Endothelial cell (in vitro differentiated cells): ENCODE data around the gene STRN4. TPM values are rescaled to one million over a fixed set of nuclear protein-coding genes. Genes with fewer than 3 reads are reported as not detected.
A peak's percentile ranks its signal among the peaks of the same experiment; 100 is the strongest.

Experiments
- DNase-seq: peaks from one replicate; pipeline ENCODE4 v3.0.0; 2021; ENCODE audit warnings: low spot score
- H3K27ac Mint-ChIP-seq: one replicate; pipeline ENCODE4 v1.8.0; 2021; ENCODE audit warnings: mixed read lengths, inconsistent platforms; ENCODE audit not compliant: unreplicated experiment
- H3K27me3 Mint-ChIP-seq: one replicate; pipeline ENCODE4 v1.8.0; 2021; ENCODE audit warnings: mild to moderate bottlenecking, moderate library complexity, mixed read lengths, inconsistent platforms; ENCODE audit not compliant: unreplicated experiment
- H3K36me3 Mint-ChIP-seq: one replicate; pipeline ENCODE4 v1.8.0; 2021; ENCODE audit warnings: mild to moderate bottlenecking, low read depth, mixed read lengths, inconsistent platforms; ENCODE audit not compliant: unreplicated experiment
- H3K4me1 Mint-ChIP-seq: one replicate; pipeline ENCODE4 v1.8.0; 2021; ENCODE audit warnings: mild to moderate bottlenecking, mixed read lengths, inconsistent platforms; ENCODE audit not compliant: unreplicated experiment
- H3K4me3 Mint-ChIP-seq: one replicate; pipeline ENCODE4 v1.8.0; 2021; ENCODE audit warnings: mild to moderate bottlenecking, mixed read lengths, inconsistent platforms; ENCODE audit not compliant: unreplicated experiment
- H3K9me3 Mint-ChIP-seq: one replicate; pipeline ENCODE4 v1.8.0; 2021; ENCODE audit warnings: mixed read lengths, inconsistent platforms; ENCODE audit not compliant: unreplicated experiment
- CTCF ChIP-seq: fragments of 200-600 bp; sonication (generic); IDR thresholded peaks from one replicate; pipeline ENCODE4 v1.5.0; 2021; ENCODE audit warnings: antibody characterized with exemption; ENCODE audit not compliant: unreplicated experiment
- microRNA-seq: library from miRNA; unstranded; fragments of <30 nt; microRNA quantifications from one replicate; pipeline ENCODE4, GENCODE V29; 2020; ENCODE audit not compliant: unreplicated experiment
- total RNA-seq: library from RNA; stranded (reverse); fragmentation: NEBNext Ultra II Directional; extraction: Animal tissue kit (Norgen Biotek cat#: 25700); gene quantifications from one replicate; pipeline ENCODE4 v1.2.1, GENCODE V29; 2021; ENCODE audit not compliant: unreplicated experiment

Gene STRN4
- total RNA-seq, 1 donor from 2014 or later = 111 TPM

DNA sequence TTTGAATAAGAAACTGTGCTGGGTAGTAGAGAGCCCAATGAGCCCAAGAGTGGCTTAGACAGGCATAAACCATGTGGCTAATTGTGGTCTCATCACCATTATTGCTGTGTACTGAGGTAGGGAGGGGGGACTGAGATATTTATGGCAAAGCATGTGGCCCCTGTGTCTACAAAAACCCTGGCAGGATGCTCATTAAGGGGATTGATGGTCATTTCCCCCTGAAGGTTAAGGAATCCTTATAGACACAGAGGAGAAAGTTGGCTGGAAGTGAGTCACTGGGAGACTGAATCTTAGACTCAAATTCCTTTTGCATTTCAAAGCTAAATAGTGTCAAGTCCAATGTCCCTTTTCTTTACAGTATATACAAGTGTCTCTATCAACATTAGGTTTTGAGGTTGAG, 75.4 kb downstream of the STRN4 start:
- TF ChIP-seq CTCF = no peak
- DNase-seq = no peak

More for the DNA sequence above, 75.4 kb downstream of the STRN4 start:
- Mint-ChIP-seq H3K27ac (no peak overlapping the region), H3K27me3 (peaks cover 9% of the 10 kb centered on the region), H3K36me3 (peaks cover 29% of the 10 kb centered on the region), H3K4me1 (no peaks in the 10 kb centered on the region), H3K4me3 (no peak overlapping the region), H3K9me3 (no peaks in the 10 kb centered on the region)

Small RNAs within 50 kb of the gene (microRNA-seq; reads per million reads assigned to microRNA genes)
- 1.9 reads per million, percentile 28 among the genes with 10 or more reads in this experiment for gene MIR320E

Other genes with a start within 250 kb of the STRN4 start
- gene CALM3, start 145.1 kb downstream of the STRN4 start, total RNA-seq = 564 TPM
- not detected for gene PTGIR, start 121.4 kb downstream of the STRN4 start, total RNA-seq
- gene GNG8, start 110.2 kb downstream of the STRN4 start, total RNA-seq = not detected
- 1.1 TPM for gene DACT3, start 85.3 kb downstream of the STRN4 start, total RNA-seq
- gene PRKD2, start 29.3 kb downstream of the STRN4 start, total RNA-seq = 132 TPM
- 22.7 TPM for gene FKRP, start 393 bp downstream of the STRN4 start, total RNA-seq
- 62.6 TPM for gene SLC1A5, start 42.1 kb upstream of the STRN4 start, total RNA-seq
- 381 TPM for gene AP2S1, start 104.4 kb upstream of the STRN4 start, total RNA-seq
- gene ARHGAP35, start 114.5 kb upstream of the STRN4 start, total RNA-seq = 71.1 TPM